Measurements from ENCODE around the gene FEM1C. TPM values are rescaled to one million over a fixed set of nuclear protein-coding genes. Genes with fewer than 3 reads are reported as not detected.
A peak's percentile ranks its signal among the peaks of the same experiment; 100 is the strongest.

The FEM1C gene
- total and polyA plus RNA-seq, 2 experiments from 2014 or later, result 12.0 to 16.5 TPM

- Histone ChIP-seq H3K27ac (no peak overlapping the region), H3K4me2 (ENCODE audit: unreplicated experiment) (no peak overlapping the region), H3K27me3 (replicated peaks; ENCODE audit: insufficient read depth) (no peaks in the 10 kb centered on the region), H3K9me2 (ENCODE audit: insufficient read depth) (no peaks in the 10 kb centered on the region), H3K4me3 (no peak overlapping the region), H3K9me3 (ENCODE audit: low read depth) (no peaks in the 10 kb centered on the region), H3K36me3 (ENCODE audit: low read depth) (no peaks in the 10 kb centered on the region), H3K4me1 (ENCODE audit: insufficient read depth) (no peaks in the 10 kb centered on the region), H2AFZ (0 out of 2 replicates have a peak overlapping the region, but pooled peaks have one; percentile 23), H3K79me2 (ENCODE audit: insufficient read depth) (no peaks in the 10 kb centered on the region), H3F3A (ENCODE audit: insufficient read depth) (no peaks in the 10 kb centered on the region), H4K20me1 (ENCODE audit: insufficient read depth) (no peaks in the 10 kb centered on the region), H3K9ac (no peak overlapping the region)
- TF ChIP-seq EZH2 (IDR thresholded peaks at IDR 0.05; ENCODE audit: insufficient read depth, poor library complexity, severe bottlenecking) (no peak), EZH2phosphoT487 (IDR thresholded peaks at IDR 0.05; ENCODE audit: insufficient read depth, low read depth) (no peak)
- in situ Hi-C loops (cut with MboI), result no loop called here
- WGBS, 2 experiments (ENCODE audit: low coverage in 1 of 2, low lambda C conversion rate in 2 of 2, missing lambda C conversion rate in 2 of 2), result 30 to 33% methylated on average over 6 of the region's 6 CpGs
- DNase-seq, result peak; percentile 3
Observed at GRCh38 chr5:115472271-115473025, 72.1 kb downstream of the FEM1C start.

DNA sequence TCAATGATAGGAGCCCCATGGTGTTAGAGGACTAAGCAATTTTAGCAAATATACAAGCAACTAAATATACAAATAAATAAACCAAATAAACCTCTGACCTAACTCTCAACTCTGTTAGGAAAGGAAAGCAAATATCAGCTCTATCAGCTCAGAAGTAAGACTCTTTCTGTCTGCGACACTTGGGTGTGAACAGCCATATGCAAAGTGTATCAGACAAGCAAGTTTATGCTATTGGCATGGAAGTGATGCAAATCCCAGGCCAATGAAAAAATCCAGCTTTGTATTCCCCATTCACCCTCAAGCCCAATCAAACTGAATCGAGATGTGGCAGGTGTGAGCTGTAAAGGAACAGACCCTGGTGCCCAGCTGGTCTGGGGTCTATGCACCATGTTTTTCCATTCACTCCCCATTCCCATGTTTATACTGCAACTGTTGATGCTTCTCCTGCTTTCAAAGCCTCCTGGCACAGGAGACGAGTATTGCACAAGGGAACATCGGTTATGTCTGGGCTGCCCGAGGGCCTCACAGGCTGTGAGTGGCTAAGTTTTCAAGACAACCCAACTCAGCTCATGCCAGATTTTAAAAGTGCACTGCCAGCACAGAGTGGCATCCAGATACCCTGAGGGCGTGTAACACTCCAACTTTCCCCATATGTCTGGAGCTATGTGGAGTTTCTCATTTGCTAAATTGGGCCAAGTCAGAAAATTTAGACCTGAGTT lies 73.1 kb downstream of the FEM1C start:
- no peaks in the 10 kb centered on the region for H3K4me1 ChIP-seq (ENCODE audit: insufficient read depth)
- no peak overlapping the region for H3K4me2 ChIP-seq (ENCODE audit: unreplicated experiment)
- H2AFZ ChIP-seq, result no peak overlapping the region
- DNase-seq, result peak; percentile 50
- 50 to 58% methylated on average over 6 of the region's 6 CpGs for WGBS, 2 experiments (ENCODE audit: low coverage in 1 of 2, low lambda C conversion rate in 2 of 2, missing lambda C conversion rate in 2 of 2)
- H4K20me1 ChIP-seq (ENCODE audit: insufficient read depth), result no peaks in the 10 kb centered on the region
- no peaks in the 10 kb centered on the region for H3K27me3 ChIP-seq (replicated peaks; ENCODE audit: insufficient read depth)
- TF ChIP-seq EZH2phosphoT487 (IDR thresholded peaks at IDR 0.05; ENCODE audit: insufficient read depth, low read depth), result no peak
- no peak for TF ChIP-seq EZH2 (IDR thresholded peaks at IDR 0.05; ENCODE audit: insufficient read depth, poor library complexity, severe bottlenecking)
- in situ Hi-C loops (cut with MboI), result no loop called here
- no peak overlapping the region for H3K4me3 ChIP-seq
- no peak overlapping the region for H3K27ac ChIP-seq
- H3K79me2 ChIP-seq (ENCODE audit: insufficient read depth), result no peaks in the 10 kb centered on the region
- no peaks in the 10 kb centered on the region for H3K9me3 ChIP-seq (ENCODE audit: low read depth)
- no peaks in the 10 kb centered on the region for H3K9me2 ChIP-seq (ENCODE audit: insufficient read depth)
- no peak overlapping the region for H3K9ac ChIP-seq
- no peaks in the 10 kb centered on the region for H3F3A ChIP-seq (ENCODE audit: insufficient read depth)
- H3K36me3 ChIP-seq (ENCODE audit: low read depth), result no peaks in the 10 kb centered on the region

- in situ Hi-C loops (cut with MboI), result no loop called here
- Histone ChIP-seq H3K4me2 (ENCODE audit: unreplicated experiment) (no peak overlapping the region), H2AFZ (no peak overlapping the region), H3K27ac (no peak overlapping the region), H3K9me3 (ENCODE audit: low read depth) (no peaks in the 10 kb centered on the region), H3K4me1 (ENCODE audit: insufficient read depth) (no peaks in the 10 kb centered on the region), H3K36me3 (ENCODE audit: low read depth) (no peaks in the 10 kb centered on the region), H3K4me3 (no peak overlapping the region), H3K9me2 (ENCODE audit: insufficient read depth) (no peaks in the 10 kb centered on the region), H3F3A (ENCODE audit: insufficient read depth) (no peaks in the 10 kb centered on the region), H3K27me3 (replicated peaks; ENCODE audit: insufficient read depth) (no peaks in the 10 kb centered on the region), H3K79me2 (ENCODE audit: insufficient read depth) (no peaks in the 10 kb centered on the region), H4K20me1 (ENCODE audit: insufficient read depth) (no peaks in the 10 kb centered on the region), H3K9ac (no peak overlapping the region)
- DNase-seq, result peak; percentile 34
- TF ChIP-seq EZH2 (IDR thresholded peaks at IDR 0.05; ENCODE audit: insufficient read depth, poor library complexity, severe bottlenecking) (no peak), EZH2phosphoT487 (IDR thresholded peaks at IDR 0.05; ENCODE audit: insufficient read depth, low read depth) (no peak)
- WGBS, 2 experiments (ENCODE audit: low coverage in 1 of 2, low lambda C conversion rate in 2 of 2, missing lambda C conversion rate in 2 of 2), result 69 to 94% methylated on average over 1 of the region's 1 CpG
Observed at GRCh38 chr5:115470921-115471320, 73.7 kb downstream of the FEM1C start.

Small RNAs within 50 kb of the gene (small RNA-seq; reads per million reads assigned to genes)
- gene AC008628.1 (ENCODE audit: low read depth, low replicate concordance), result not detected
- gene AC008628.2 (ENCODE audit: low read depth, low replicate concordance), result not detected

Other genes starting within 250 kb of the FEM1C start
- 4.2 and 4.6 TPM in 2 replicates for gene CCDC112, start 248.1 kb downstream of the FEM1C start, total RNA-seq (2014; rRNA removed; shearing (Covaris generic))
- gene CCDC112, start 248.1 kb downstream of the FEM1C start, polyA plus RNA-seq (2016; fragmentation: Nextera tagmentation; extraction: Ambion mirVana), result 5.5 and 7.3 TPM in 2 replicates
- gene TICAM2, start 57.7 kb upstream of the FEM1C start, total RNA-seq (2014; rRNA removed; shearing (Covaris generic)), result 1.9 and 12.3 TPM in 2 replicates
- 11.3 and 14.1 TPM in 2 replicates for gene TICAM2, start 57.7 kb upstream of the FEM1C start, polyA plus RNA-seq (2016; fragmentation: Nextera tagmentation; extraction: Ambion mirVana)
- 152 and 163 TPM in 2 replicates for gene TMED7, start 81.3 kb upstream of the FEM1C start, total RNA-seq (2014; rRNA removed; shearing (Covaris generic))
- 97.7 and 98.7 TPM in 2 replicates for gene TMED7, start 81.3 kb upstream of the FEM1C start, polyA plus RNA-seq (2016; fragmentation: Nextera tagmentation; extraction: Ambion mirVana)

All from GM23248 (cell line).